Tibial nerve (tissue), 3 donors: Measurements from ENCODE around the gene KLK3.

ENCODE experiments used
- CTCF ChIP-seq, 5 experiments: fragments of 200-600 bp in 3 of 5; fragments of 450-650 bp in 2 of 5; sonication (generic) in 3 of 5; IDR thresholded peaks; one replicate each; pipeline ENCODE4 v1.5.1; 2016 to 2019; ENCODE audit warnings: antibody characterized with exemption in 5 of 5, mild to moderate bottlenecking in 3 of 5, moderate library complexity in 2 of 5
- POLR2A ChIP-seq, 2 donors: fragments of 450-650 bp; IDR thresholded peaks; one replicate each; pipeline ENCODE4 v1.6.1; 2017; ENCODE audit warnings: antibody characterized with exemption in 2 of 2, mild to moderate bottlenecking in 2 of 2, moderate library complexity in 2 of 2

- TF ChIP-seq CTCF (IDR thresholded peaks at IDR 0.05) (no peak), POLR2A (IDR thresholded peaks at IDR 0.05) (no peak)
Observed at GRCh38 chr19:50843205-50843604, 11.5 kb upstream of the KLK3 start.
